IMR-90 (cell line): Measurements from ENCODE around the gene GSTA4. TPM values are rescaled to one million over a fixed set of nuclear protein-coding genes. Genes with fewer than 3 reads are reported as not detected.

ENCODE experiments used
- ATAC-seq: fragments of 200-7000 bp; cut with Tn5 transposase; 2 replicates; pipeline ENCODE4 v1.9.1; 2020; ENCODE audit warnings: low read depth, mild to moderate bottlenecking, moderate library complexity
- BruUV-seq: library from RNA; stranded (reverse); fragments of 400-500 nt; replicated peaks from 2 replicates; lab custom pipeline; 2021; lab: Mats Ljungman, UMichigan
- CTCF ChIA-PET: fragments of 300-600 bp; formaldehyde crosslinking; extraction: SDS; loops from one replicate; lab custom pipeline; 2021; ENCODE audit warnings: antibody characterized with exemption; lab: Yijun Ruan, JAX
- POLR2A ChIA-PET: fragments of 300-600 bp; sonication (Branson Sonifier 250); formaldehyde crosslinking; loops from one replicate; lab custom pipeline; 2022; ENCODE audit warnings: antibody characterized with exemption; ENCODE audit not compliant: unreplicated experiment; lab: Charles Lee
- DNase-seq: peaks from one replicate; pipeline ENCODE4 v3.0.0; 2013
- H2AFZ ChIP-seq: replicated peaks from 2 replicates; pipeline ENCODE3; 2013; ENCODE audit warnings: low read length, mild to moderate bottlenecking; ENCODE audit not compliant: poor library complexity
- H2AK5ac ChIP-seq: 2 replicates; pipeline ENCODE4 v1.6.1; 2013; ENCODE audit warnings: low read depth, low read length, inconsistent platforms
- H2AK9ac ChIP-seq: replicated peaks from 2 replicates; pipeline ENCODE3; 2013; ENCODE audit warnings: mild to moderate bottlenecking, low read depth, low read length, moderate library complexity; ENCODE audit not compliant: poor library complexity
- H2BK120ac ChIP-seq: 2 replicates; pipeline ENCODE4 v1.6.1; 2013; ENCODE audit warnings: low read depth, low read length, inconsistent platforms
- H2BK15ac ChIP-seq: 3 replicates; pipeline ENCODE4 v1.6.1; 2013; ENCODE audit warnings: low read depth, low read length, inconsistent platforms
- H2BK20ac ChIP-seq: 2 replicates; pipeline ENCODE4 v1.6.1; 2013; ENCODE audit warnings: low read depth, mild to moderate bottlenecking, inconsistent platforms, low read length, moderate library complexity
- H2BK5ac ChIP-seq: 2 replicates; pipeline ENCODE4 v1.6.1; 2013; ENCODE audit warnings: mild to moderate bottlenecking, low read depth, low read length, inconsistent platforms; ENCODE audit not compliant: poor library complexity, severe bottlenecking
- H3K14ac ChIP-seq: replicated peaks from 2 replicates; pipeline ENCODE4 v1.6.1; 2013; ENCODE audit warnings: low read depth, low read length, inconsistent platforms
- H3K18ac ChIP-seq: 2 replicates; pipeline ENCODE4 v1.6.1; 2013; ENCODE audit warnings: low read depth, low read length, control low read depth
- H3K23ac ChIP-seq: 2 replicates; pipeline ENCODE4 v1.6.1; 2013; ENCODE audit warnings: low read depth, low read length, inconsistent platforms
- H3K27ac ChIP-seq: 2 replicates; pipeline ENCODE4 v1.5.1; 2013; ENCODE audit warnings: mild to moderate bottlenecking, control low read depth, low read length; ENCODE audit not compliant: insufficient read depth
- H3K27me3 ChIP-seq: 2 replicates; pipeline ENCODE4 v1.6.1; 2013; ENCODE audit warnings: low read length; ENCODE audit not compliant: control insufficient read depth, insufficient read depth
- H3K36me3 ChIP-seq: 2 replicates; pipeline ENCODE4 v1.6.1; 2013; ENCODE audit warnings: low read length, mixed read lengths; ENCODE audit not compliant: control insufficient read depth, insufficient read depth
- H3K4ac ChIP-seq: 2 replicates; pipeline ENCODE4 v1.6.1; 2013; ENCODE audit warnings: low read depth, low read length, inconsistent platforms
- H3K4me1 ChIP-seq: 2 replicates; pipeline ENCODE4 v1.6.1; 2013; ENCODE audit warnings: low read length, mixed read lengths; ENCODE audit not compliant: control insufficient read depth, insufficient read depth
- H3K4me2 ChIP-seq: 2 replicates; pipeline ENCODE4 v1.6.1; 2013; ENCODE audit warnings: low read depth, mild to moderate bottlenecking, control low read depth, low read length, moderate library complexity
- H3K4me3 ChIP-seq: 2 replicates; pipeline ENCODE4 v1.5.1; 2013; ENCODE audit warnings: low read depth, mild to moderate bottlenecking, control low read depth, low read length, moderate library complexity; ENCODE audit not compliant: insufficient read depth
- H3K56ac ChIP-seq: 2 replicates; pipeline ENCODE4 v1.6.1; 2013; ENCODE audit warnings: low read length, inconsistent platforms; ENCODE audit not compliant: insufficient read depth; ENCODE audit errors: extremely low read depth
- H3K79me1 ChIP-seq, 2 experiments: 2 replicates each; pipeline ENCODE4 v1.6.1; 2013; ENCODE audit warnings: low read length in 2 of 2, inconsistent platforms in 1 of 2, low read depth in 1 of 2
- H3K9ac ChIP-seq: 2 replicates; pipeline ENCODE4 v1.6.1; 2013; ENCODE audit warnings: low read depth, low read length, control low read depth
- H3K9me1 ChIP-seq: 2 replicates; pipeline ENCODE4 v1.6.1; 2013; ENCODE audit warnings: low read length, inconsistent platforms; ENCODE audit not compliant: insufficient read depth
- H3K9me3 ChIP-seq: 2 replicates; pipeline ENCODE4 v1.6.1; 2013; ENCODE audit warnings: low read length; ENCODE audit not compliant: control insufficient read depth, insufficient read depth
- H4K20me1 ChIP-seq: 2 replicates; pipeline ENCODE4 v1.6.1; 2013; ENCODE audit warnings: low read length, inconsistent platforms; ENCODE audit not compliant: insufficient read depth
- H4K5ac ChIP-seq: 2 replicates; pipeline ENCODE4 v1.6.1; 2013; ENCODE audit warnings: mild to moderate bottlenecking, low read depth, low read length, control low read depth
- H4K8ac ChIP-seq, 2 experiments: 2 replicates each; pipeline ENCODE4 v1.6.1; 2013; ENCODE audit warnings: low read depth in 2 of 2, low read length in 2 of 2, control low read depth in 1 of 2, inconsistent platforms in 1 of 2
- H4K91ac ChIP-seq: 2 replicates; pipeline ENCODE4 v1.6.1; 2013; ENCODE audit warnings: low read depth, low read length, inconsistent platforms; ENCODE audit not compliant: insufficient read depth
- CEBPB ChIP-seq: IDR thresholded peaks from 2 replicates; pipeline ENCODE4 v1.6.1; 2012; ENCODE audit warnings: low read depth, low read length, improper control_type of control experiment
- ELK1 ChIP-seq: fragments of 150-350 bp; IDR thresholded peaks from 2 replicates; pipeline ENCODE4 v1.6.1; 2016; ENCODE audit warnings: low read depth, mild to moderate bottlenecking, low read length, moderate library complexity, borderline replicate concordance
- FOS ChIP-seq: fragments of 150-350 bp; IDR thresholded peaks from 2 replicates; pipeline ENCODE4 v1.6.1; 2016; ENCODE audit warnings: low read depth, low read length
- NFE2L2 ChIP-seq: fragments of 150-350 bp; IDR thresholded peaks from 2 replicates; pipeline ENCODE4 v1.6.1; 2016; ENCODE audit warnings: low read depth, mild to moderate bottlenecking, low read length
- RAD21 ChIP-seq: IDR thresholded peaks from 2 replicates; pipeline ENCODE4 v1.6.1; 2012; ENCODE audit warnings: low read length, improper control_type of control experiment
- WGBS, 2 experiments: methylation state at CpG; one replicate each; pipeline versions ENCODE4 v1.1.5 to v1.1.7; 2013; ENCODE audit warnings: missing lambda C conversion rate in 2 of 2; ENCODE audit not compliant: insufficient read length in 1 of 2; ENCODE audit errors: extremely low coverage in 2 of 2; 5-methylcytosine and 5-hydroxymethylcytosine counted together
- dilution Hi-C: fragments of 300-500 bp; cut with HindIII; formaldehyde crosslinking; loops from one replicate; pipeline ENCODE4 v1.14.3; 2018; ENCODE audit warnings: low sequenced_read_pairs; ENCODE audit not compliant: unreplicated experiment
- in situ Hi-C: fragments of 300-500 bp; cut with MboI; formaldehyde crosslinking; loops from 3 replicates; pipeline ENCODE4 v1.14.3; 2019; ENCODE audit warnings: low sequenced_read_pairs, inconsistent platforms, mixed read lengths
- intact Hi-C: fragments of 100-400 bp; cut with micrococcal nuclease; formaldehyde crosslinking; loops from 2 replicates; pipeline ENCODE4 v1.10.0; 2022
- polyA plus RNA-seq, 3 experiments: library from polyadenylated mRNA; depleted of rRNA; stranded (reverse); fragments of >200 nt; gene quantifications; 2 replicates each; pipeline ENCODE4 v1.2.3, GENCODE V29; 2012; ENCODE audit warnings: low replicate concordance in 1 of 3
- total RNA-seq: library from RNA; depleted of rRNA; stranded (reverse); fragments of >200 nt; gene quantifications from 2 replicates; pipeline ENCODE4 v1.2.3, GENCODE V29; 2012
- TF ChIP-seq, protein P1 (sequence below): conservative IDR thresholded peaks from 2 replicates; pipeline ENCODE4 v1.5.1; 2012; ENCODE audit warnings: mild to moderate bottlenecking, low read depth, low read length, improper control_type of control experiment
- TF ChIP-seq, protein P2 (sequence below): fragments of 150-350 bp; IDR thresholded peaks from 2 replicates; pipeline ENCODE4 v1.6.1; 2017; ENCODE audit warnings: mild to moderate bottlenecking, antibody characterized with exemption, low read length, low read depth

GSTA4 gene
- total and polyA plus RNA-seq, 2 of the 4 experiments (the other 2 are of a cell fraction), result 26.9 to 35.6 TPM

GRCh38 chr6:53009511-53009910 lies 14.4 kb upstream of the GSTA4 start:
- Histone ChIP-seq H3K36me3 (peaks cover 33% of the 10 kb centered on the region), H3K4me2 (no peak overlapping the region), H2AFZ (no peak overlapping the region), H2BK15ac (no peak overlapping the region), H2BK5ac (no peak overlapping the region), H3K9me3 (no peaks in the 10 kb centered on the region), H3K27me3 (no peaks in the 10 kb centered on the region), H2AK9ac (no peak overlapping the region), H4K8ac (no peak overlapping the region), H3K4me1 (peaks cover 11% of the 10 kb centered on the region), H3K23ac (no peak overlapping the region), H3K18ac (no peak overlapping the region), H3K4me3 (no peak overlapping the region), H3K9me1 (peaks cover 5% of the 10 kb centered on the region), H2BK120ac (no peak overlapping the region), H4K20me1 (no peaks in the 10 kb centered on the region), H3K56ac (no peak overlapping the region), H3K4ac (no peak overlapping the region), H4K5ac (no peak overlapping the region), H3K27ac (no peak overlapping the region), H2BK20ac (no peak overlapping the region), H3K14ac (no peak overlapping the region), H2AK5ac (no peak overlapping the region), H3K79me1 (peaks cover 0 to 3% of the 10 kb centered on the region in 2 experiments; a peak in 1 of 4 replicates), H3K9ac (no peak overlapping the region), H4K91ac (no peak overlapping the region)
- intact Hi-C loops, result no loop called here
- dilution Hi-C loops, result no loop called here
- WGBS, 2 experiments, result 94% methylated on average over 2 of the region's 3 CpGs; no CpG with 5 or more reads in 1 of the 2 experiments
- no TSS peak for BruUV-seq
- ATAC-seq (no peak), DNase-seq (no peak)
- in situ Hi-C loops, result no loop called here
- TF ChIP-seq NFE2L2 (no peak), ELK1 (no peak), FOS (no peak), RAD21 (no peak), CEBPB (no peak)
- TF ChIP-seq, protein P1, sequence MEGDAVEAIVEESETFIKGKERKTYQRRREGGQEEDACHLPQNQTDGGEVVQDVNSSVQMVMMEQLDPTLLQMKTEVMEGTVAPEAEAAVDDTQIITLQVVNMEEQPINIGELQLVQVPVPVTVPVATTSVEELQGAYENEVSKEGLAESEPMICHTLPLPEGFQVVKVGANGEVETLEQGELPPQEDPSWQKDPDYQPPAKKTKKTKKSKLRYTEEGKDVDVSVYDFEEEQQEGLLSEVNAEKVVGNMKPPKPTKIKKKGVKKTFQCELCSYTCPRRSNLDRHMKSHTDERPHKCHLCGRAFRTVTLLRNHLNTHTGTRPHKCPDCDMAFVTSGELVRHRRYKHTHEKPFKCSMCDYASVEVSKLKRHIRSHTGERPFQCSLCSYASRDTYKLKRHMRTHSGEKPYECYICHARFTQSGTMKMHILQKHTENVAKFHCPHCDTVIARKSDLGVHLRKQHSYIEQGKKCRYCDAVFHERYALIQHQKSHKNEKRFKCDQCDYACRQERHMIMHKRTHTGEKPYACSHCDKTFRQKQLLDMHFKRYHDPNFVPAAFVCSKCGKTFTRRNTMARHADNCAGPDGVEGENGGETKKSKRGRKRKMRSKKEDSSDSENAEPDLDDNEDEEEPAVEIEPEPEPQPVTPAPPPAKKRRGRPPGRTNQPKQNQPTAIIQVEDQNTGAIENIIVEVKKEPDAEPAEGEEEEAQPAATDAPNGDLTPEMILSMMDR, result no peak
- TF ChIP-seq, protein P2, sequence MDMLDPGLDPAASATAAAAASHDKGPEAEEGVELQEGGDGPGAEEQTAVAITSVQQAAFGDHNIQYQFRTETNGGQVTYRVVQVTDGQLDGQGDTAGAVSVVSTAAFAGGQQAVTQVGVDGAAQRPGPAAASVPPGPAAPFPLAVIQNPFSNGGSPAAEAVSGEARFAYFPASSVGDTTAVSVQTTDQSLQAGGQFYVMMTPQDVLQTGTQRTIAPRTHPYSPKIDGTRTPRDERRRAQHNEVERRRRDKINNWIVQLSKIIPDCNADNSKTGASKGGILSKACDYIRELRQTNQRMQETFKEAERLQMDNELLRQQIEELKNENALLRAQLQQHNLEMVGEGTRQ, result no peak
- ChIA-PET CTCF (no interaction called here), POLR2A (no interaction called here)
